Loucy (cell line): ENCODE results near the gene VAV3.

Experiments
- H2AFZ ChIP-seq: fragments of 200-600 bp; sonication (generic); 2 replicates; pipeline ENCODE4 v1.6.0; 2016; ENCODE audit warnings: antibody characterized with exemption, mild to moderate bottlenecking, low read length, moderate library complexity
- H3F3A ChIP-seq: fragments of 200-600 bp; 2 replicates; pipeline ENCODE4 v1.6.0; 2016; ENCODE audit warnings: antibody characterized with exemption, low read depth, mild to moderate bottlenecking
- H3K27me3 ChIP-seq: fragments of 200-600 bp; sonication (generic); 2 replicates; pipeline ENCODE4 v1.6.1; 2014; ENCODE audit warnings: low read length, mild to moderate bottlenecking; ENCODE audit not compliant: insufficient read depth, poor library complexity, severe bottlenecking
- H3K36me3 ChIP-seq: fragments of 200-600 bp; sonication (generic); 2 replicates; pipeline ENCODE4 v1.6.1; 2016; ENCODE audit warnings: low read length; ENCODE audit not compliant: insufficient read depth
- H3K4me1 ChIP-seq: fragments of 200-600 bp; sonication (generic); 2 replicates; pipeline ENCODE4 v1.5.1; 2014; ENCODE audit warnings: low read length, mild to moderate bottlenecking; ENCODE audit not compliant: insufficient read depth, poor library complexity, severe bottlenecking
- H3K4me2 ChIP-seq: fragments of 200-600 bp; sonication (generic); 2 replicates; pipeline ENCODE4 v1.6.0; 2014; ENCODE audit warnings: antibody characterized with exemption, low read length, low read depth, mild to moderate bottlenecking; ENCODE audit not compliant: poor library complexity, severe bottlenecking
- H3K4me3 ChIP-seq: fragments of 200-600 bp; sonication (generic); 2 replicates; pipeline ENCODE4 v1.5.1; 2014; ENCODE audit warnings: low read length, mild to moderate bottlenecking, mixed read lengths; ENCODE audit not compliant: poor library complexity, severe bottlenecking
- H3K79me2 ChIP-seq: fragments of 200-600 bp; sonication (generic); 2 replicates; pipeline ENCODE4 v1.6.1; 2014; ENCODE audit warnings: low read length; ENCODE audit not compliant: insufficient read depth
- H3K9ac ChIP-seq: fragments of 200-600 bp; sonication (generic); 2 replicates; pipeline ENCODE4 v1.6.0; 2014; ENCODE audit warnings: mild to moderate bottlenecking, low read depth, low read length, moderate library complexity; ENCODE audit not compliant: poor library complexity, severe bottlenecking
- H3K9me2 ChIP-seq: fragments of 200-600 bp; sonication (generic); replicated peaks from 2 replicates; pipeline ENCODE4 v1.6.1; 2016; ENCODE audit warnings: low read depth, low read length, mixed read lengths
- H3K9me3 ChIP-seq: fragments of 200-600 bp; sonication (generic); 2 replicates; pipeline ENCODE4 v1.6.1; 2014; ENCODE audit warnings: mild to moderate bottlenecking, antibody characterized with exemption, low read length, low read depth; ENCODE audit not compliant: insufficient read depth
- H4K20me1 ChIP-seq: fragments of 200-600 bp; sonication (generic); 2 replicates; pipeline ENCODE4 v1.6.0; 2014; ENCODE audit warnings: antibody characterized with exemption, low read length, mild to moderate bottlenecking; ENCODE audit not compliant: insufficient read depth, poor library complexity, severe bottlenecking
- EZH2phosphoT487 ChIP-seq: fragments of 200-600 bp; IDR thresholded peaks from 2 replicates; pipeline ENCODE4 v1.6.1; 2018; ENCODE audit warnings: antibody characterized with exemption, mild to moderate bottlenecking, moderate library complexity, borderline replicate concordance
- TF ChIP-seq, protein P1 (sequence below): fragments of 200-600 bp; sonication (generic); conservative IDR thresholded peaks from 2 replicates; pipeline ENCODE4 v1.5.1; 2014; ENCODE audit warnings: mild to moderate bottlenecking, antibody characterized with exemption, low read length

VAV3 gene

DNA sequence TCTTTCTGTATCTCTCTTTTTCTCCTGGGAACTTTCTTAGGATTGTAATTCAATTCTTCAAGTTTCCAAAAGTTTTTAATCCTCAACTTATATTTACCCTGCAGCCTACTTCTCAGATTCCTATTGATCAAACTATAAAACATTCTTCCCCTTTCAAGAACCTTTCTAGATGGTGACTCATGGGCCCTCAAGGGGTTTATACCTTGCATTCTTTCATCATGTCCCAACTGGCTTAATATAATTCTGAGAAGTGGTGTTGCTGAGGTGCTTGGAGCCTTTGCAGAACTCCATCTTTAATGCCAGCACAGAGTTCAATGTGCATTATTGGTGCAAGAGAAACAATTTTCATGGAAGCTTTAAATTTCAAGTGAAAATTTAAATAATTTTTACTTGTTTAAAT lies 273.4 kb downstream of the VAV3 start:
- TF ChIP-seq, protein P1, sequence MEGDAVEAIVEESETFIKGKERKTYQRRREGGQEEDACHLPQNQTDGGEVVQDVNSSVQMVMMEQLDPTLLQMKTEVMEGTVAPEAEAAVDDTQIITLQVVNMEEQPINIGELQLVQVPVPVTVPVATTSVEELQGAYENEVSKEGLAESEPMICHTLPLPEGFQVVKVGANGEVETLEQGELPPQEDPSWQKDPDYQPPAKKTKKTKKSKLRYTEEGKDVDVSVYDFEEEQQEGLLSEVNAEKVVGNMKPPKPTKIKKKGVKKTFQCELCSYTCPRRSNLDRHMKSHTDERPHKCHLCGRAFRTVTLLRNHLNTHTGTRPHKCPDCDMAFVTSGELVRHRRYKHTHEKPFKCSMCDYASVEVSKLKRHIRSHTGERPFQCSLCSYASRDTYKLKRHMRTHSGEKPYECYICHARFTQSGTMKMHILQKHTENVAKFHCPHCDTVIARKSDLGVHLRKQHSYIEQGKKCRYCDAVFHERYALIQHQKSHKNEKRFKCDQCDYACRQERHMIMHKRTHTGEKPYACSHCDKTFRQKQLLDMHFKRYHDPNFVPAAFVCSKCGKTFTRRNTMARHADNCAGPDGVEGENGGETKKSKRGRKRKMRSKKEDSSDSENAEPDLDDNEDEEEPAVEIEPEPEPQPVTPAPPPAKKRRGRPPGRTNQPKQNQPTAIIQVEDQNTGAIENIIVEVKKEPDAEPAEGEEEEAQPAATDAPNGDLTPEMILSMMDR = no peak
- no peak for TF ChIP-seq EZH2phosphoT487
- Histone ChIP-seq H3K4me3 (no peak overlapping the region), H3K9me2 (no peaks in the 10 kb centered on the region), H3K4me1 (no peaks in the 10 kb centered on the region), H4K20me1 (no peaks in the 10 kb centered on the region), H3K79me2 (no peaks in the 10 kb centered on the region), H3K36me3 (peaks cover 76% of the 10 kb centered on the region), H3K9ac (no peak overlapping the region), H3F3A (no peaks in the 10 kb centered on the region), H3K9me3 (no peaks in the 10 kb centered on the region), H3K27me3 (no peaks in the 10 kb centered on the region), H3K4me2 (no peak overlapping the region), H2AFZ (no peak overlapping the region)

DNA sequence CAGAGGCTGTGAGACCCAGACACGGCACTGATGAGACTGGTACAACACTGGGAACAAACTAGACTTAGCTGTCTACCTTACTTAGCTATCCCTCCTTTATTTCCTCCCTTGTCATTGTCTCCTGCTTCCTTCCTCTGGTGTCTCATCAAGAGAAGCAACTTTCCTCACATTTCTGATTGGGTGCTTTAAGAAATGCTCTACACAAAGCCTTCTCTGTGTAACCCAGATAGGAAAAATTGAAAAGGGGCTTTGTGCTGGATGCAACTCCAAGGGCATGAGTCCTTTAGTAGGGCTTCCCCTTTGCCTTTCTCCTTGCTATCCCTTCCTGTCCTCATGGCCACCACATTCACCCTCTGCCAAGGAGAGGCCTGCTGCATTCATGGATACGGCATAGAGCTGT lies 274.5 kb downstream of the VAV3 start:
- no peak overlapping the region for H3K4me2 ChIP-seq
- TF ChIP-seq, protein P1 = no peak
- no peak for TF ChIP-seq EZH2phosphoT487
- H3K4me1 ChIP-seq = no peaks in the 10 kb centered on the region
- no peaks in the 10 kb centered on the region for H4K20me1 ChIP-seq
- H3K9ac ChIP-seq = no peak overlapping the region
- no peaks in the 10 kb centered on the region for H3F3A ChIP-seq
- no peak overlapping the region for H2AFZ ChIP-seq
- H3K9me3 ChIP-seq = no peaks in the 10 kb centered on the region
- no peak overlapping the region for H3K4me3 ChIP-seq
- H3K79me2 ChIP-seq = no peaks in the 10 kb centered on the region
- H3K27me3 ChIP-seq = no peaks in the 10 kb centered on the region
- H3K36me3 ChIP-seq = peaks cover 66% of the 10 kb centered on the region
- H3K9me2 ChIP-seq = no peaks in the 10 kb centered on the region

DNA sequence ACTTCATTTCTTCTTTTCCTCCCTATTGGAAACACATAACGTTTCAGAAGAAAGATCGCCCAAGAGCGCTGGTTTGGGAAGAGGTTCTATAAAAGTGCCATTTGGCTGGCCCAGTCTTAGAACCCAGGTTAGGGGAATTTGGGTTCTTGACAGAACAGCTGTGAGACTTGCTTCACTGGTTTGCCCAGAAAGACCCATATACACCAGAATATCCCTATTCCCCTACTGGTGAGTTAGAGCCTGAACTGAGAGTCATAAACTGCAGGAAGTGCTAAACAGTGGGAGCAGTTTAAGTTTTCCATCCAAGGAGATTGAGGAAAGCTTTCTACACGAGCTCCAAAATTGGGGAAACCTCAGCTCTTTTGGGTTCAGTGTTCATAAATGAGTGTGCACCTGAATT lies 275.2 kb downstream of the VAV3 start:
- Histone ChIP-seq H3K4me2 (no peak overlapping the region), H3K9me3 (no peaks in the 10 kb centered on the region), H3K9me2 (no peaks in the 10 kb centered on the region), H3K27me3 (no peaks in the 10 kb centered on the region), H3K4me3 (no peak overlapping the region), H2AFZ (no peak overlapping the region), H3F3A (no peaks in the 10 kb centered on the region), H3K36me3 (peaks cover 62% of the 10 kb centered on the region), H3K79me2 (no peaks in the 10 kb centered on the region), H3K9ac (no peak overlapping the region), H4K20me1 (no peaks in the 10 kb centered on the region), H3K4me1 (no peaks in the 10 kb centered on the region)
- TF ChIP-seq EZH2phosphoT487 = no peak
- TF ChIP-seq, protein P1 = no peak
